ENCODE data around the gene PADI3. TPM values are rescaled to one million over a fixed set of nuclear protein-coding genes. Genes with fewer than 3 reads are reported as not detected.

PADI3 gene
- total and polyA plus RNA-seq, 4 donors = 0.13 TPM; not detected in 3

DNA sequence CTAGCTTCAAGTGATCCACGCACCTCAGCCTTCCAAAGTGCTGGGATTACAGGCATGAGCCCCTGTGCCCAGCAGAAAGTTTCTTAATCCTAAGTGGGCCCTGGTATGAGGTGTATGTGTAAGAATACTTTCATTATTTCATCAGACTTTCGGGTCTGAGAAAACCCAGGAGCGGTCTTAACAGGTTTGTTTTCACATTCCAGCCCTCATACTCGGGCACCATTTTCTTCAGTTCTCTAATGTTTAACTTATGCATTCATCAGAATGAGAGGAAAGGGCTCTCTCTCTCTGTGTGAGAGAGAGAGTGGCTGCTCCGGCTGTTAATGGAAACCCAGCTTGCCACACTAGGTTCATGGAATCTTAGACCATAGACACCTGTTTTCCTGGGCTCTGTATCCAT, 48.1 kb upstream of the PADI3 start:
- Histone ChIP-seq H3K9ac (ENCODE audit: insufficient read depth in 1 of 2, low read length in 2 of 2) (no peak overlapping the region), H3K27me3 (ENCODE audit: control insufficient read depth in 3 of 3, insufficient read depth in 3 of 3, low read length in 2 of 3) (no peaks in the 10 kb centered on the region), H3K4me1 (ENCODE audit: control insufficient read depth in 5 of 5, insufficient read depth in 5 of 5, low read length in 5 of 5) (no peaks in the 10 kb centered on the region), H3K27ac (ENCODE audit: low read depth in 1 of 2, low read length in 1 of 2) (no peak overlapping the region), H3K36me3 (ENCODE audit: control insufficient read depth in 4 of 4, insufficient read depth in 4 of 4, low read length in 4 of 4) (no peaks in the 10 kb centered on the region), H3K4me3 (no peak overlapping the region), H3K9me3 (ENCODE audit: control insufficient read depth in 4 of 4, insufficient read depth in 3 of 4, low read length in 3 of 4) (no peaks in the 10 kb centered on the region)
- DNase-seq (peak; percentile 20 to 81 (median 54)), ATAC-seq (ENCODE audit: insufficient read depth, low FRiP score) (no peak)
- TF ChIP-seq, protein P1, sequence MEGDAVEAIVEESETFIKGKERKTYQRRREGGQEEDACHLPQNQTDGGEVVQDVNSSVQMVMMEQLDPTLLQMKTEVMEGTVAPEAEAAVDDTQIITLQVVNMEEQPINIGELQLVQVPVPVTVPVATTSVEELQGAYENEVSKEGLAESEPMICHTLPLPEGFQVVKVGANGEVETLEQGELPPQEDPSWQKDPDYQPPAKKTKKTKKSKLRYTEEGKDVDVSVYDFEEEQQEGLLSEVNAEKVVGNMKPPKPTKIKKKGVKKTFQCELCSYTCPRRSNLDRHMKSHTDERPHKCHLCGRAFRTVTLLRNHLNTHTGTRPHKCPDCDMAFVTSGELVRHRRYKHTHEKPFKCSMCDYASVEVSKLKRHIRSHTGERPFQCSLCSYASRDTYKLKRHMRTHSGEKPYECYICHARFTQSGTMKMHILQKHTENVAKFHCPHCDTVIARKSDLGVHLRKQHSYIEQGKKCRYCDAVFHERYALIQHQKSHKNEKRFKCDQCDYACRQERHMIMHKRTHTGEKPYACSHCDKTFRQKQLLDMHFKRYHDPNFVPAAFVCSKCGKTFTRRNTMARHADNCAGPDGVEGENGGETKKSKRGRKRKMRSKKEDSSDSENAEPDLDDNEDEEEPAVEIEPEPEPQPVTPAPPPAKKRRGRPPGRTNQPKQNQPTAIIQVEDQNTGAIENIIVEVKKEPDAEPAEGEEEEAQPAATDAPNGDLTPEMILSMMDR (IDR thresholded peaks at IDR 0.05; ENCODE audit: control extremely low read depth, extremely low read depth) = no peak
- WGBS, 2 donors = 59 to 80% methylated on average over 5 of the region's 5 CpGs

GRCh38 chr1:17201201-17202021, 47.5 kb upstream of the PADI3 start:
- WGBS, 2 donors = 47 to 52% methylated on average over 9 of the region's 9 CpGs
- DNase-seq (no peak), ATAC-seq (ENCODE audit: insufficient read depth, low FRiP score) (no peak)
- no peaks in the 10 kb centered on the region for H3K36me3 ChIP-seq (ENCODE audit: control insufficient read depth in 4 of 4, insufficient read depth in 4 of 4, low read length in 4 of 4)
- no peaks in the 10 kb centered on the region for H3K27me3 ChIP-seq (ENCODE audit: control insufficient read depth in 3 of 3, insufficient read depth in 3 of 3, low read length in 2 of 3)
- H3K4me1 ChIP-seq (ENCODE audit: control insufficient read depth in 5 of 5, insufficient read depth in 5 of 5, low read length in 5 of 5) = no peaks in the 10 kb centered on the region
- no peaks in the 10 kb centered on the region for H3K9me3 ChIP-seq (ENCODE audit: control insufficient read depth in 4 of 4, insufficient read depth in 3 of 4, low read length in 3 of 4)
- H3K27ac ChIP-seq (ENCODE audit: low read depth in 1 of 2, low read length in 1 of 2) = no peak overlapping the region
- H3K9ac ChIP-seq (ENCODE audit: insufficient read depth in 1 of 2, low read length in 2 of 2) = no peak overlapping the region
- H3K4me3 ChIP-seq = no peak overlapping the region
- TF ChIP-seq, protein P1 (IDR thresholded peaks at IDR 0.05; ENCODE audit: control extremely low read depth, extremely low read depth) = no peak

GRCh38 chr1:17204546-17205440, 44.1 kb upstream of the PADI3 start, which contains the start of gene PADI1:
Gene PADI1, plus strand, starts transcription at chr1:17205128. Its CDS starts 90 bp downstream, at chr1:17205218.
- DNase-seq = no peak
- WGBS, 2 donors = 81 to 85% methylated on average over 9 of the region's 9 CpGs
- ATAC-seq (ENCODE audit: insufficient read depth, low FRiP score) = no peak
- no peak within 1 kb of the TSS for H3K9ac ChIP-seq (ENCODE audit: insufficient read depth in 1 of 2, low read length in 2 of 2)
- no peak within 1 kb of the TSS for H3K27ac ChIP-seq (ENCODE audit: low read depth in 1 of 2, low read length in 1 of 2)
- H3K27me3 ChIP-seq (ENCODE audit: control insufficient read depth in 3 of 3, insufficient read depth in 3 of 3, low read length in 2 of 3) = no peaks in the 10 kb centered on the region
- no peaks in the 10 kb centered on the region for H3K4me1 ChIP-seq (ENCODE audit: control insufficient read depth in 5 of 5, insufficient read depth in 5 of 5, low read length in 5 of 5)
- no peak within 1 kb of the TSS for H3K4me3 ChIP-seq
- no peaks in the 10 kb centered on the region for H3K36me3 ChIP-seq (ENCODE audit: control insufficient read depth in 4 of 4, insufficient read depth in 4 of 4, low read length in 4 of 4)
- H3K9me3 ChIP-seq (ENCODE audit: control insufficient read depth in 4 of 4, insufficient read depth in 3 of 4, low read length in 3 of 4) = no peaks in the 10 kb centered on the region
- TF ChIP-seq, protein P1 (IDR thresholded peaks at IDR 0.05; ENCODE audit: control extremely low read depth, extremely low read depth) = no peak

Data from lung (tissue), 12 donors.